Small intestine (tissue), 7 donors: ENCODE results near the gene CCDC150. TPM values are rescaled to one million over a fixed set of nuclear protein-coding genes. Genes with fewer than 3 reads are reported as not detected.

ENCODE experiments used
- DNase-seq, 2 donors: peaks; one replicate each; pipeline versions ENCODE4 v3.0.0 to v3.0.0-alpha.2; 2013
- FAIRE-seq: peaks from 2 replicates; lab custom pipeline; 2012; peaks lifted over from hg19 to GRCh38; lab: Jason Lieb, UNC
- H3K27ac ChIP-seq, 3 donors: one replicate each; pipeline ENCODE4 v1.5.1; 2013; ENCODE audit warnings: low read length in 2 of 3, mild to moderate bottlenecking in 2 of 3, control low read depth in 1 of 3, inconsistent platforms in 1 of 3, low read depth in 1 of 3, moderate library complexity in 1 of 3
- H3K27me3 ChIP-seq, 3 donors: one replicate each; pipeline ENCODE4 v1.6.1; 2013; ENCODE audit warnings: low read length in 3 of 3, inconsistent platforms in 1 of 3; ENCODE audit not compliant: control insufficient read depth in 3 of 3, insufficient read depth in 3 of 3
- H3K36me3 ChIP-seq, 3 donors: one replicate each; pipeline ENCODE4 v1.6.1; 2013; ENCODE audit warnings: low read length in 3 of 3, inconsistent platforms in 1 of 3, low read depth in 1 of 3, mild to moderate bottlenecking in 1 of 3, moderate library complexity in 1 of 3; ENCODE audit not compliant: control insufficient read depth in 3 of 3, insufficient read depth in 2 of 3
- H3K4me1 ChIP-seq, 3 donors: one replicate each; pipeline ENCODE4 v1.6.1; 2013; ENCODE audit warnings: low read length in 2 of 3, inconsistent platforms in 1 of 3, low read depth in 1 of 3, mild to moderate bottlenecking in 1 of 3, moderate library complexity in 1 of 3; ENCODE audit not compliant: control insufficient read depth in 3 of 3, insufficient read depth in 2 of 3
- H3K4me3 ChIP-seq, 3 donors: one replicate each; pipeline ENCODE4 v1.5.1; 2013; ENCODE audit warnings: low read length in 3 of 3, control low read depth in 1 of 3, inconsistent platforms in 1 of 3, low read depth in 1 of 3, mild to moderate bottlenecking in 1 of 3, moderate library complexity in 1 of 3
- H3K9me3 ChIP-seq, 2 donors: one replicate each; pipeline ENCODE4 v1.6.1; 2013; ENCODE audit warnings: low read depth in 1 of 2, low read length in 1 of 2; ENCODE audit not compliant: control insufficient read depth in 2 of 2, insufficient read depth in 1 of 2
- WGBS, 3 donors: extraction: QIAGEN DNeasy Blood & Tissue Kit; methylation state at CpG; one replicate each; pipeline ENCODE4 v1.1.7; 2013; 5-methylcytosine and 5-hydroxymethylcytosine counted together
- polyA plus RNA-seq, 4 donors: library from polyadenylated mRNA; stranded (reverse) in 3 of 4; unstranded in 1 of 4; fragments of 200-250 nt in 3 of 4; fragments of 120-200 nt in 1 of 4; gene quantifications; one replicate each; pipeline versions ENCODE4 v1.2.1 to v1.2.3, GENCODE V29; 2013
- donor health status: healthy with polysubstance abuse.
- donor health status: control.
- donor health status: control.
- donor health status: Bipolar disorder and iron deficiency.
- donor health status: healthy.

Gene CCDC150
- polyA plus RNA-seq, 4 donors = 1.9 to 14.5 TPM; not detected in 2

DNA sequence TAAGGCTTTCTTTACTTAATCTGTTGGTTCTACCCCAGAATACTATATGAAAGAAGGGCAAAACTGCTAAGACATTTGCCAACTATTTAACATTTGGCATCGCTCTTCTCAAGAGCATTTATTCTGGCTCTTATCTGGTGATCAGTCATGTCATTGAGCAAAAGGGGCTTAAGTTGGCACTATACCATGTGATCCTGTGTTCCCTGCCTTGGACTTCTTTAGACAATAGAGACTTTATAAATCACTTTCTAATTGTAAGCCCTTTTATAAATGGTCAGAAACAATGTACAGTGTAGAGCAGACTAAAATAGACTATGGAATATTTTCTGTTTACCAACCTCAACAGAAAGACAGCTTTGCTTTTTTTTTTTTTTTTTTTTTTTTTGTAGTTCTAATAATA is 107.9 kb downstream of the CCDC150 start:
- H3K27ac ChIP-seq = no peak overlapping the region
- H3K4me1 ChIP-seq = peaks cover 0 to 8% (median 0%) of the 10 kb centered on the region in 3 donors
- H3K27me3 ChIP-seq = no peaks in the 10 kb centered on the region
- no peaks in the 10 kb centered on the region for H3K9me3 ChIP-seq
- H3K4me3 ChIP-seq = no peak overlapping the region
- peaks cover 0 to 9% (median 0%) of the 10 kb centered on the region in 3 donors for H3K36me3 ChIP-seq
- DNase-seq = no peak
- WGBS, 3 donors = 90 to 100% (median 97%) methylated on average over 1 of the region's 1 CpG
- FAIRE-seq = no peak

DNA sequence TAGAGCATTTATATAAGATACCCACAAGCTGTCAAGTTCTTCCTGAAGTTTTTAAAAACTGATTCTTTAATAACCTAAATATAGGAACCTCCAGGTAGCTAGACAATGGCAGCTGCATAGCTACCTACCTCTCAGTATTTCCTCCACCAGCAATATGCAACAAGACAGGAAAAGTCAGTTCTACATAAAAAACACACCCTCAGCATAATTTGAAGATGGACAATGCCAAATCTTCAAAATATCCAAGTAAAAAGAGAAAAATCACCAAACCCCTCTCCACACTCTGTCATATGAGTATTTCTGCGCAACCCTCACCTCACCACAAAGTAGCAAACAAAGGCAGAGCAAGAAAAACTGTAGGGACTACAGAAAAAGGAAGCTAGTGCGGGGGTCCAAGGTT is 108.6 kb downstream of the CCDC150 start:
- H3K4me1 ChIP-seq = peaks cover 0 to 8% (median 0%) of the 10 kb centered on the region in 3 donors

DNA sequence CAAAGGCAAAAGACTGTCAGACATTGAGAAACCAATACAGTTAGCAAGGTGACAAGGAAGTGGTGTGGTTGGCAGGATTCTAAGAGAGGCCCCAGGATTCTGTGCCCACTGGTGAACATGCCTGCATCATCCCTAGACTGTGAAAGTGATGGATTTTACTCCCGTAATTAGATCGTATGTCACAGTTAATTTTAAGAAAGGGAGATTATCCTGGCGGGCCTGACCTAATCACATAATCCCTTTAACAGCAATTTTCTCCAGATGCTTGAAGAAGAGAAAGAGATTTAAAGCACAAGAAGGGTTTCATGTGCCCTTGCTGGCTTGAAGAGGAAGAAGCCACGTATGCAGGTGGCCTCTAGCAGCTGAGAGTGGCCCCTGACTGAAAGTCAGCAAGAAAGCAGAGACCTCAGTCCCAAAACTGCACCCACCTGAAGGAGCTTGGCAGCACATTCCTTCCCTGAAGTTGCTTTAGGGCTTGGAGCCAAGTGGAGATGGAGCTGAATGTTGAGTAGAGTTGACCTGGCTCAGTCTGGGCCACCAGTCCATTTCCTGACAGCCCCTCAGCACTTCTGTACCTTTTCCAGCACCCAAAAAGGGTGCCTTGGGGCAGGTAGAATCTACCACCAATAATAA is 110.9 kb downstream of the CCDC150 start:
- H3K27me3 ChIP-seq = no peaks in the 10 kb centered on the region
- WGBS, 3 donors = 88 to 94% (median 92%) methylated on average over 4 of the region's 4 CpGs
- FAIRE-seq (no peak), DNase-seq (no peak)
- H3K4me3 ChIP-seq = no peak overlapping the region
- H3K4me1 ChIP-seq = peaks cover 0 to 8% (median 0%) of the 10 kb centered on the region in 3 donors
- no peaks in the 10 kb centered on the region for H3K9me3 ChIP-seq
- no peak overlapping the region for H3K27ac ChIP-seq
- no peaks in the 10 kb centered on the region for H3K36me3 ChIP-seq

More for the DNA sequence above, 108.6 kb downstream of the CCDC150 start:
- DNase-seq = no peak
- FAIRE-seq = no peak
- 88 to 93% (median 89%) methylated on average over 2 of the region's 2 CpGs for WGBS, 3 donors
- Histone ChIP-seq H3K4me3 (no peak overlapping the region), H3K36me3 (peaks cover 0 to 1% (median 0%) of the 10 kb centered on the region in 3 donors), H3K27me3 (no peaks in the 10 kb centered on the region), H3K9me3 (no peaks in the 10 kb centered on the region), H3K27ac (no peak overlapping the region)

DNA sequence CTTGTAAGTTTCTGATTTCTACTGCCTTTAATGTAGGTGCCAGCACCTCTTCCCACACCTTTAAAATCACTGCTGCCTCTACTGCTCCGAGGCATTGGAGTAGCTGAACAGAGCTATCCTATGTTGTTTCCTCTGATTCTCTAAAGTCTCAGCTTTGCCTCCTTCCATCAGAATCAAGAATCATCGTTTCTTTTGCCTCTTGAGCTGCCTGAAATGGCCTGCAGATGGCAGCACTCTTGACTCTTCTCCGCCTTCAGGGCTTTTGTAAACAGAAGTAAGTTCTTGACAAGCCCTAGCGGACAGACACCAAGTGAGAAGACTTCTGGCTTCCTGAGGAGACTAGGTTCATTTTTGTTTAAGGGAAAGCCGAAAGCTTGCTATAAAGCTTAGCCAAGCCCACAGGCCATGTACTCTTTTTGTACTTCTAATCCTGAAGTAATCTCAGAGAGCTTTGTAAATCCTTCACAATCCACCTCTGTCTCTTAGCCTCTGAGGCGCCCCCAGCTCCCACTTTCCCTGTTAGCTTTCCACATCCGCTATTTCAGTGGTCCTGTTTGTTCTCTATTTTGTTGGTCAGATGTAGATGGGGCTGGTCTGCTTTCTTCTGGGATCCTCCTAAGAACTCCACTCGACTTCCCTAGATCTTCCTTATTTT is 111.6 kb downstream of the CCDC150 start:
- H3K4me1 ChIP-seq = peaks cover 0 to 8% (median 0%) of the 10 kb centered on the region in 3 donors
- no peaks in the 10 kb centered on the region for H3K27me3 ChIP-seq
- whole genome bisulfite sequencing, 3 donors = 39 to 44% (median 40%) methylated on average over 8 of the region's 8 CpGs
- no peak overlapping the region for H3K4me3 ChIP-seq
- H3K27ac ChIP-seq = no peak overlapping the region
- H3K9me3 ChIP-seq = peaks cover 0 to 3% of the 10 kb centered on the region in 2 donors
- DNase-seq = peak; percentile 77 to 79
- FAIRE-seq = no peak
- H3K36me3 ChIP-seq = no peaks in the 10 kb centered on the region

DNA sequence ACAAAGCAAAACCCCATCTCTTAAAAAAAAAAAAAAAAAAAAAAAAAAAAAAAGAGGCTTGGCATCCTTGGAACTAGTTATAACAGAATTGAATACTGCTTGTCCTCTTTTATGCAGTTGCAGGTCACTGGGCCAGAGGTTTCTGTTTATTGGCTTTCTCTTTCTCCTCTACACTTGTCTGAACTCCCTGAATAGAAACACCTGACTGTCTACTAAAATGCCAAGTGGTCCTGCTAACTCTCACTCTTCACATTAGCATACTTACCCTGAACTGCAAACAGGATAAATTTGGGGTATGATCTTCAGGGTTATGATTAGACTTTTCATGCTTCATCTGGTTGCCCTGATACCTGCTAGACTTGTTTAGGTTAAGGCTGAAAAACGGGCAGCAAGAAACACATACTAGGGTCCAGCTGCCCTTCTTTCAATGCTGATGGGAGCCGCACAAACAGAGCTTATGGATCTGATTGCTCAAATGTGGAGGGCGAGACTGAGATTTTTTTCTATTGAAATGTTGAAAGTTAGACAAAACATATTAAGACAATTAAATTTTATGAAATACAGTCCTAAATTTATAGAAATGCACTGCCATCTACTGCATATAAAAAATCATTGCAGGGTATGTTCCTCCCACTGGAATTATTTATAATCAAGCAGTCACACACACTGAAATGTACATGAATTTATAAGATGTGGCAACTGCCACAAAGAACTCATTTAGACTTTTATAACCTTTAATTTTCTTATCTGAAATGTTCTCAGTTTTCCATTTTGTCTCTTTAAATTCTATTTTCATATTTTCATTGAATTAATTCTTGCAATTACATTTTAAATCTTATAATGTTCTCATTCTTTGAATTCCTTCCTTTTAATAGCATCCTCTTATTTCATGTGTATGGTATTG is 119.2 kb downstream of the CCDC150 start:
- no peak overlapping the region for H3K4me3 ChIP-seq
- DNase-seq (peak in 1 of 2 donors; percentile 3), FAIRE-seq (no peak)
- H3K27ac ChIP-seq = no peak overlapping the region
- WGBS, 3 donors = 74 to 85% (median 75%) methylated on average over 3 of the region's 3 CpGs
- H3K27me3 ChIP-seq = no peaks in the 10 kb centered on the region
- H3K4me1 ChIP-seq = peaks cover 0 to 3% (median 0%) of the 10 kb centered on the region in 3 donors
- peaks cover 0 to 5% (median 0%) of the 10 kb centered on the region in 3 donors for H3K36me3 ChIP-seq
- peaks cover 0 to 7% of the 10 kb centered on the region in 2 donors for H3K9me3 ChIP-seq

DNA sequence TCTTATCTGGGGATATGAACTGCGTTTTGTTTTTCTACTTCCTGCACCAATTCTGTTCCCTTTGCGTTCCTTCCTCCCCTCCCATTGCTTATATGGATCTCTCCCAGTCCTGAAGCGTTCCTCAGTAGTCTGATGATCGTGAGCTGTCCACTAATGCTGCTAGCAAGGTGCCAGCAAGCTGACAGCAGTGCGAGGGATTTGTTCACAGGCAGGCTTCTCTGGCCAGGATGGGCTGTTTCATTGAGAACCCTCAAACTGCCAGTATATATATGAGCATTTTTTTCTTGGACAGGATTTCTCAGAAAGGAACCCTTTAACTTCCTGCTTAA is 119.8 kb downstream of the CCDC150 start:
- Histone ChIP-seq H3K36me3 (peaks cover 0 to 5% (median 0%) of the 10 kb centered on the region in 3 donors), H3K4me1 (peaks cover 0 to 3% (median 0%) of the 10 kb centered on the region in 3 donors), H3K4me3 (no peak overlapping the region), H3K27me3 (no peaks in the 10 kb centered on the region), H3K9me3 (peaks cover 0 to 7% of the 10 kb centered on the region in 2 donors), H3K27ac (no peak overlapping the region)
- FAIRE-seq (no peak), DNase-seq (no peak)
- 76 to 83% (median 77%) methylated on average over 5 of the region's 5 CpGs for WGBS, 3 donors

DNA sequence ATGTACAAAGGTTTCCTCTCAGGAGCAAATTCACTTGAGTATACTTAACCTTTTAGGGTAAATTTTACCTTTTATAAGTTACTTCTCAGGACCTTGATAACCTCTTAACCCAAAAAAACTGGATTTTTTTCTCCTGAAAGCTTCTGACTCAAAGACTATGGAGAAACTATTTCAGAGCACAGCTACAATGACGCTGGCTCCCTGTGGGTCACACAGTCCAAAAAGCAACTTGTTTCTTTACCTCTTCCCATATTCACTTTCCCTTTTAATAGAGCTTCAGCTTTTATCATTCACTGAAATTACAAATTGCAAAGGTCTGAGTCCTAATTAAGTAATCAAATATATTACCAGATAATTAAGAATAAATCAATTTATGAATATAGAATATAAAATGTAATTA is 127.6 kb downstream of the CCDC150 start:
- 88 to 94% (median 91%) methylated on average over 1 of the region's 1 CpG for WGBS, 3 donors
- Histone ChIP-seq H3K4me1 (no peaks in the 10 kb centered on the region), H3K27me3 (no peaks in the 10 kb centered on the region), H3K4me3 (no peak overlapping the region), H3K9me3 (no peaks in the 10 kb centered on the region), H3K27ac (no peak overlapping the region), H3K36me3 (peaks cover 5 to 10% (median 5%) of the 10 kb centered on the region in 3 donors)
- DNase-seq (no peak), FAIRE-seq (no peak)
